GM21515 (cell line): ENCODE results near the gene PPP4R1.

Experiments
- ATAC-seq: cut with Tn5 transposase; IDR thresholded peaks from one replicate; pipeline ENCODE4 v1.9.1; 2021; ENCODE audit not compliant: unreplicated experiment

The PPP4R1 gene

GRCh38 chr18:9594823-9595596 is 19.3 kb downstream of the PPP4R1 start:
- peak; percentile 66 for ATAC-seq

GRCh38 chr18:9587924-9588323 is 26.4 kb downstream of the PPP4R1 start:
- ATAC-seq = no peak

- ATAC-seq = no peak
Measured at GRCh38 chr18:9586814-9587213, 27.5 kb downstream of the PPP4R1 start.

GRCh38 chr18:9581667-9582066 is 32.7 kb downstream of the PPP4R1 start:
- no peak for ATAC-seq

GRCh38 chr18:9578306-9578705 is 36.1 kb downstream of the PPP4R1 start:
- no peak for ATAC-seq

GRCh38 chr18:9577361-9577760 is 37.0 kb downstream of the PPP4R1 start:
- no peak for ATAC-seq

- no peak for ATAC-seq
Measured at GRCh38 chr18:9575558-9575957, 38.8 kb downstream of the PPP4R1 start.

- no peak for ATAC-seq
Measured at GRCh38 chr18:9574473-9575115, 39.8 kb downstream of the PPP4R1 start.

GRCh38 chr18:9571546-9571945 is 42.8 kb downstream of the PPP4R1 start:
- ATAC-seq = no peak

GRCh38 chr18:9570255-9570654 is 44.1 kb downstream of the PPP4R1 start:
- no peak for ATAC-seq

- no peak for ATAC-seq
Measured at GRCh38 chr18:9569178-9569577, 45.2 kb downstream of the PPP4R1 start.

GRCh38 chr18:9568186-9568585 is 46.2 kb downstream of the PPP4R1 start:
- ATAC-seq = no peak

- ATAC-seq = no peak
Measured at GRCh38 chr18:9565407-9565806, 49.0 kb downstream of the PPP4R1 start.

- no peak for ATAC-seq
Measured at GRCh38 chr18:9563331-9563730, 51.0 kb downstream of the PPP4R1 start.

- ATAC-seq = no peak
Measured at GRCh38 chr18:9562584-9562983, 51.8 kb downstream of the PPP4R1 start.

GRCh38 chr18:9561759-9562158 is 52.6 kb downstream of the PPP4R1 start:
- ATAC-seq = no peak

GRCh38 chr18:9559253-9559652 is 55.1 kb downstream of the PPP4R1 start:
- no peak for ATAC-seq

GRCh38 chr18:9558387-9559064 is 55.8 kb downstream of the PPP4R1 start:
- ATAC-seq = no peak

- ATAC-seq = no peak
Measured at GRCh38 chr18:9557250-9557943, 57.0 kb downstream of the PPP4R1 start.

GRCh38 chr18:9552616-9553015 is 61.7 kb downstream of the PPP4R1 start:
- ATAC-seq = no peak

GRCh38 chr18:9552191-9552590 is 62.2 kb downstream of the PPP4R1 start:
- ATAC-seq = no peak
